ENCODE measurements around the gene TM7SF2. TPM values are rescaled to one million over a fixed set of nuclear protein-coding genes. Genes with fewer than 3 reads are reported as not detected.
"Not testable (repeated sequence)": the region's sequence is repeated elsewhere in the genome, so short reads cannot be mapped to it uniquely, and the experiment has no call there.

TM7SF2 gene
- polyA plus RNA-seq, 1 donor (not counting 4 experiments of a cell fraction or from before 2014, with no cell fraction given), result 9.7 TPM

GRCh38 chr11:65118097-65118837 lies 6.6 kb downstream of the TM7SF2 start:
- H3K9ac ChIP-seq (ENCODE audit: control insufficient read depth, extremely low read depth, insufficient read depth, low read length), result no peak overlapping the region
- H3K4me1 ChIP-seq (ENCODE audit: control insufficient read depth, extremely low read depth, insufficient read depth, low read length), result peaks cover 32% of the 10 kb centered on the region
- no peak overlapping the region for H2AFZ ChIP-seq (ENCODE audit: control insufficient read depth, low read length)
- H3K4me2 ChIP-seq (ENCODE audit: control insufficient read depth, extremely low read depth, insufficient read depth, low read depth, low read length), result no peak overlapping the region
- no peak for DNase-seq (ENCODE audit: low read depth, low spot score)
- H3K79me2 ChIP-seq (ENCODE audit: control insufficient read depth, insufficient read depth, low read length), result peaks cover 49% of the 10 kb centered on the region
- H3K27ac ChIP-seq (ENCODE audit: control insufficient read depth, insufficient read depth, low read length), result no peak overlapping the region
- peaks cover 17 to 33% of the 10 kb centered on the region in 2 experiments for H3K36me3 ChIP-seq (ENCODE audit: control insufficient read depth in 2 of 2, extremely low read depth in 1 of 2, insufficient read depth in 2 of 2, low read length in 2 of 2)
- TF ChIP-seq, protein P1, sequence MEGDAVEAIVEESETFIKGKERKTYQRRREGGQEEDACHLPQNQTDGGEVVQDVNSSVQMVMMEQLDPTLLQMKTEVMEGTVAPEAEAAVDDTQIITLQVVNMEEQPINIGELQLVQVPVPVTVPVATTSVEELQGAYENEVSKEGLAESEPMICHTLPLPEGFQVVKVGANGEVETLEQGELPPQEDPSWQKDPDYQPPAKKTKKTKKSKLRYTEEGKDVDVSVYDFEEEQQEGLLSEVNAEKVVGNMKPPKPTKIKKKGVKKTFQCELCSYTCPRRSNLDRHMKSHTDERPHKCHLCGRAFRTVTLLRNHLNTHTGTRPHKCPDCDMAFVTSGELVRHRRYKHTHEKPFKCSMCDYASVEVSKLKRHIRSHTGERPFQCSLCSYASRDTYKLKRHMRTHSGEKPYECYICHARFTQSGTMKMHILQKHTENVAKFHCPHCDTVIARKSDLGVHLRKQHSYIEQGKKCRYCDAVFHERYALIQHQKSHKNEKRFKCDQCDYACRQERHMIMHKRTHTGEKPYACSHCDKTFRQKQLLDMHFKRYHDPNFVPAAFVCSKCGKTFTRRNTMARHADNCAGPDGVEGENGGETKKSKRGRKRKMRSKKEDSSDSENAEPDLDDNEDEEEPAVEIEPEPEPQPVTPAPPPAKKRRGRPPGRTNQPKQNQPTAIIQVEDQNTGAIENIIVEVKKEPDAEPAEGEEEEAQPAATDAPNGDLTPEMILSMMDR (optimal IDR thresholded peaks at IDR 0.05 in 1 of 3, IDR thresholded peaks at IDR 0.05 in 1 of 3, conservative IDR thresholded peaks at IDR 0.05 in 1 of 3; ENCODE audit: extremely low read depth in 1 of 3, insufficient read depth in 2 of 3, low read length in 3 of 3), result no peak
- no peak for TF ChIP-seq EZH2 (IDR thresholded peaks at IDR 0.05; ENCODE audit: low read length)
- H3K27me3 ChIP-seq (ENCODE audit: control insufficient read depth, extremely low read depth, insufficient read depth, low read length), result no peaks in the 10 kb centered on the region
- dilution Hi-C loops (cut with MboI; ENCODE audit: extremely low pct_ligation_motif_present, low sequenced_read_pairs), result no loop called here
- no peak for FAIRE-seq
- H3K9me1 ChIP-seq (ENCODE audit: control insufficient read depth, extremely low read depth, insufficient read depth, low read length), result peaks cover 2% of the 10 kb centered on the region
- no peaks in the 10 kb centered on the region for H4K20me1 ChIP-seq (ENCODE audit: control insufficient read depth, extremely low read depth, insufficient read depth, low read length)
- no peak overlapping the region for H3K4me3 ChIP-seq (ENCODE audit: control insufficient read depth in 2 of 3, extremely low read depth in 1 of 3, insufficient read depth in 2 of 3, low read depth in 1 of 3, low read length in 3 of 3)
- no peaks in the 10 kb centered on the region for H3K9me3 ChIP-seq (ENCODE audit: control insufficient read depth, low read depth, low read length)

DNA sequence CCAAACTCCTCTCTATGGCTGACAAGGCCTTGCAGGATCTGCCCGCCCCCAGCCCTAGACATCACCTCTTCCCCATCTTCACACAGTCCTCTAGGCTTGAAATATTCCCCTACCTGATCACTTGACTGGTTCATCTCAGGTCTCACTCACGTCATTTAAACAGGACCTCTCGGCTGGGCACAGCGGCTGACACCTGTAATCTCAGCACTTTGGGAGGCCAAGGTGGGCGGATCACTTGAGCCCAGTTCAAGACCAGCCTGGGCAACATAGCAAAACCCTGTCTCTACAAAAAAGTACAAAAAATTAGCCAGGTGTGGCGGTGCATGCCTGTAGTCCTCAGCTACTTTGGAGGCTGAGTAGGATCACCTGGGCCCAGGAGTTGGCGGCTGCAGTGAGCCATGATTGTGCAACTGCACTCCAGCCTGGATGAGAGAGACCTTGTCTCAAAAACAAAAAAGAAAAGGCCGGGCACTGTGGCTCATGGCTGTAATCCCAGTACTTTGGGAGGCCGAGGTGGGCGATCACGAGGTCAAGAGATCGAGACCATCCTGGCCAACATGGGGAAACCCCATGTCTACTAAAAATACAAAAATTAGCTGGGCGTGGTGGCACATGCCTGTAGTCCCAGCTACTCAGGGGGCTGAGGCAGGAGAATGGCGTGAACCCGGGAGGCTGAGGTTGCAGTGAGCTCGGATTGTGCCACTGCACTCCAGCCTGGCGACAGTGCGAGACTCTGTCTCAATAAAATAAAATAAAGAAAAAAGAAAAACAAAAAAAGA lies 7.4 kb downstream of the TM7SF2 start:
- dilution Hi-C loops (cut with MboI; ENCODE audit: extremely low pct_ligation_motif_present, low sequenced_read_pairs); H2AFZ ChIP-seq (ENCODE audit: control insufficient read depth, low read length); H3K9me3 ChIP-seq (ENCODE audit: control insufficient read depth, low read depth, low read length); H3K9me1 ChIP-seq (ENCODE audit: control insufficient read depth, extremely low read depth, insufficient read depth, low read length); FAIRE-seq; DNase-seq (ENCODE audit: low read depth, low spot score); H3K4me2 ChIP-seq (ENCODE audit: control insufficient read depth, extremely low read depth, insufficient read depth, low read depth, low read length); H3K9ac ChIP-seq (ENCODE audit: control insufficient read depth, extremely low read depth, insufficient read depth, low read length); H3K27ac ChIP-seq (ENCODE audit: control insufficient read depth, insufficient read depth, low read length); H3K4me3 ChIP-seq (ENCODE audit: control insufficient read depth in 2 of 3, extremely low read depth in 1 of 3, insufficient read depth in 2 of 3, low read depth in 1 of 3, low read length in 3 of 3); H4K20me1 ChIP-seq (ENCODE audit: control insufficient read depth, extremely low read depth, insufficient read depth, low read length); H3K27me3 ChIP-seq (ENCODE audit: control insufficient read depth, extremely low read depth, insufficient read depth, low read length): not testable (repeated sequence)
- Histone ChIP-seq H3K79me2 (ENCODE audit: control insufficient read depth, insufficient read depth, low read length) (peaks cover 54% of the 10 kb centered on the region), H3K36me3 (ENCODE audit: control insufficient read depth in 2 of 2, extremely low read depth in 1 of 2, insufficient read depth in 2 of 2, low read length in 2 of 2) (peaks cover 17 to 33% of the 10 kb centered on the region in 2 experiments), H3K4me1 (ENCODE audit: control insufficient read depth, extremely low read depth, insufficient read depth, low read length) (peaks cover 28% of the 10 kb centered on the region)
